ENCODE results near the gene AQR. TPM values are rescaled to one million over a fixed set of nuclear protein-coding genes. Genes with fewer than 3 reads are reported as not detected.

AQR gene
- total and polyA plus RNA-seq, 2 of the 8 experiments (the other 6 are each of a cell fraction or from before 2014, with no cell fraction given), result 34.5 to 57.6 TPM

GRCh38 chr15:35000511-35000910 lies 31.0 kb upstream of the AQR start:
- Histone ChIP-seq H3K23me2 (ENCODE audit: low read depth, low read length) (no peaks in the 10 kb centered on the region), H4K20me1 (replicated peaks in 1 of 2; ENCODE audit: control insufficient read depth in 1 of 2, insufficient read depth in 2 of 2, low read length in 2 of 2) (no peaks in the 10 kb centered on the region), H3K9me3 (ENCODE audit: insufficient read depth in 2 of 2, low read depth in 1 of 2, low read length in 1 of 2) (no peaks in the 10 kb centered on the region), H3K27ac (ENCODE audit: low read depth, low read length) (no peak overlapping the region), H3K9ac (replicated peaks in 1 of 4; ENCODE audit: extremely low read depth in 1 of 4, low read depth in 3 of 4, low read length in 3 of 4) (no peak overlapping the region), H4K5ac (ENCODE audit: insufficient read length, low read depth, low read length) (no peak overlapping the region), H3K79me2 (ENCODE audit: control insufficient read depth in 1 of 2, insufficient read depth in 2 of 2, low read length in 2 of 2) (no peaks in the 10 kb centered on the region), H2AK5ac (ENCODE audit: low read depth, low read length) (no peak overlapping the region), H3K79me1 (ENCODE audit: low read depth, low read length) (no peaks in the 10 kb centered on the region; the same call in 1 of the 2 replicates), H2BK5ac (ENCODE audit: low read depth, low read length) (no peak overlapping the region), H4K8ac (ENCODE audit: extremely low read depth, insufficient read depth, low read length) (no peak overlapping the region), H3K36me3 (ENCODE audit: control insufficient read depth in 2 of 4, insufficient read depth in 4 of 4, low read length in 3 of 4) (no peaks in the 10 kb centered on the region), H3K56ac (replicated peaks; ENCODE audit: insufficient read length, low read depth, low read length) (no peak overlapping the region), H2AFZ (ENCODE audit: low read length) (peak overlapping the region; percentile 47; the same call in 1 of the 2 replicates), H3K23ac (ENCODE audit: insufficient read length) (no peak overlapping the region), H2BK20ac (ENCODE audit: low read length) (peak overlapping the region; percentile 90; the same call in 1 of the 2 replicates), H3K4ac (replicated peaks; ENCODE audit: insufficient read length, low read depth, low read length) (no peak overlapping the region), H3K18ac (ENCODE audit: extremely low read depth, low read length) (peak overlapping the region; percentile 6; the same call in 1 of the 2 replicates), H2BK12ac (ENCODE audit: low read depth, low read length) (no peak overlapping the region), H2BK15ac (ENCODE audit: low read length) (no peak overlapping the region), H3K4me1 (replicated peaks in 1 of 4; ENCODE audit: control insufficient read depth in 3 of 4, insufficient read depth in 4 of 4, low read length in 3 of 4) (peaks cover 0 to 4% (median 3%) of the 10 kb centered on the region in 4 experiments; a peak in 3 of 7 replicates), H3K4me3 (ENCODE audit: extremely low read depth in 1 of 4, insufficient read depth in 2 of 4, low read depth in 3 of 4, low read length in 4 of 4) (no peak overlapping the region), H3K14ac (ENCODE audit: insufficient read length) (no peak overlapping the region), H3K27me3 (replicated peaks in 1 of 4; ENCODE audit: control insufficient read depth in 3 of 4, extremely low read depth in 1 of 4, insufficient read depth in 3 of 4, low read length in 3 of 4) (no peaks in the 10 kb centered on the region), H2BK120ac (replicated peaks; ENCODE audit: low read depth, low read length) (no peak overlapping the region), H4K91ac (replicated peaks; ENCODE audit: insufficient read length, low read length) (peak overlapping the region; percentile 1), H3K4me2 (ENCODE audit: insufficient read depth in 1 of 2, low read depth in 2 of 2, low read length in 2 of 2) (no peak overlapping the region)
- POLR2A ChIA-PET (ENCODE audit: partially characterized antibody), result interaction anchor here (1.0 kb wide), 1 partner anchor 12 kb away, joined by 4 read pairs; the partner anchor contains the start of gene ZNF770
- DNase-seq (ENCODE audit: low read depth in 1 of 2, low spot score in 2 of 2) (no peak), FAIRE-seq (peak; percentile 19)
- WGBS, 2 experiments (ENCODE audit: extremely low coverage in 1 of 2, insufficient coverage in 1 of 2, insufficient read length in 1 of 2, insufficient replicate concordance in 2 of 2, low coverage in 1 of 2, low lambda C conversion rate in 2 of 2, missing lambda C conversion rate in 1 of 2), result 50% methylated on average over 1 of the region's 1 CpG; no CpG with 5 or more reads in 1 of the 2 experiments
- CTCF ChIA-PET (ENCODE audit: partially characterized antibody), result interaction anchor here (0.6 to 2.3 kb wide), 6 partner anchors 10 to 153 kb away, joined by 3 to 13 read pairs (median 4); partner anchors contain the start of gene AQR
- no peak for TF ChIP-seq GABPA (IDR thresholded peaks at IDR 0.05; ENCODE audit: borderline replicate concordance, insufficient read depth, low read length)
- TF ChIP-seq CHD2 (IDR thresholded peaks at IDR 0.05; ENCODE audit: low read length), result no peak
- TF ChIP-seq ZNF274 (IDR thresholded peaks at IDR 0.05; ENCODE audit: borderline replicate concordance, extremely low read depth, low read length), result no peak
- TF ChIP-seq FOSL1 (IDR thresholded peaks at IDR 0.05; ENCODE audit: insufficient read depth, low read depth, low read length), result no peak
- peak; percentile 72; the same call in 1 of the 2 replicates for TF ChIP-seq MAFK (IDR thresholded peaks at IDR 0.05; ENCODE audit: low read depth, low read length)
- TF ChIP-seq BACH1 (IDR thresholded peaks at IDR 0.05; ENCODE audit: low read length), result peak; percentile 66; the same call in 1 of the 2 replicates
- no peak for TF ChIP-seq JUND (IDR thresholded peaks at IDR 0.05; ENCODE audit: low read length)
